Natural killer cell (primary cell): ENCODE measurements around the gene ERLEC1. TPM values are rescaled to one million over a fixed set of nuclear protein-coding genes. Genes with fewer than 3 reads are reported as not detected.
"Not testable (repeated sequence)": the region's sequence is repeated elsewhere in the genome, so short reads cannot be mapped to it uniquely, and the experiment has no call there.

Source experiments
- ATAC-seq, 3 donors: fragments of 150-1000 bp in 2 of 3; fragments of 200-7000 bp in 1 of 3; cut with Tn5 transposase; 1 replicate in 1 of 3; 2 replicates in 2 of 3; pipeline ENCODE4 v1.10.0; 2021; ENCODE audit warnings: mild to moderate bottlenecking in 2 of 3, moderate library complexity in 2 of 3
- DNase-seq, 2 donors: peaks; one replicate each; pipeline versions ENCODE4 v3.0.0 to v3.0.0-alpha.2; 2013 to 2021; ENCODE audit warnings: mixed read lengths in 1 of 2
- H3K27ac ChIP-seq: one replicate; pipeline ENCODE4 v1.5.1; 2013; ENCODE audit warnings: mild to moderate bottlenecking, low read length
- H3K27me3 ChIP-seq: one replicate; pipeline ENCODE4 v1.6.1; 2013; ENCODE audit warnings: low read length; ENCODE audit not compliant: control insufficient read depth, insufficient read depth
- H3K36me3 ChIP-seq: one replicate; pipeline ENCODE4 v1.6.1; 2013; ENCODE audit warnings: low read length; ENCODE audit not compliant: control insufficient read depth, insufficient read depth
- H3K4me1 ChIP-seq: one replicate; pipeline ENCODE4 v1.6.1; 2013; ENCODE audit warnings: low read length; ENCODE audit not compliant: control insufficient read depth, insufficient read depth
- H3K4me3 ChIP-seq: one replicate; pipeline ENCODE4 v1.5.1; 2013; ENCODE audit warnings: low read length
- H3K9me3 ChIP-seq: one replicate; pipeline ENCODE4 v1.6.1; 2013; ENCODE audit warnings: low read length; ENCODE audit not compliant: control insufficient read depth, insufficient read depth
- H3K27ac Mint-ChIP-seq, 2 donors: one replicate each; pipeline ENCODE4 v1.8.0; 2022; ENCODE audit warnings: mild to moderate bottlenecking in 2 of 2, mixed read lengths in 2 of 2, moderate library complexity in 1 of 2
- H3K27me3 Mint-ChIP-seq, 2 donors: one replicate each; pipeline ENCODE4 v1.8.0; 2022; ENCODE audit warnings: low read depth in 2 of 2, mixed read lengths in 2 of 2
- H3K36me3 Mint-ChIP-seq: one replicate; pipeline ENCODE4 v1.8.0; 2022; ENCODE audit warnings: mixed read lengths
- H3K4me1 Mint-ChIP-seq, 2 donors: one replicate each; pipeline ENCODE4 v1.8.0; 2022; ENCODE audit warnings: mixed read lengths in 2 of 2
- H3K4me3 Mint-ChIP-seq: one replicate; pipeline ENCODE4 v1.8.0; 2022; ENCODE audit warnings: mild to moderate bottlenecking, moderate library complexity, mixed read lengths
- H3K9me3 Mint-ChIP-seq, 2 donors: one replicate each; pipeline ENCODE4 v1.8.0; 2022; ENCODE audit warnings: mixed read lengths in 2 of 2
- CTCF ChIP-seq: fragments of 200-600 bp; IDR thresholded peaks from one replicate; pipeline ENCODE4 v1.8.0; 2022; ENCODE audit warnings: antibody characterized with exemption
- WGBS: methylation state at CpG from one replicate; pipeline ENCODE4 v1.1.7; 2013; ENCODE audit warnings: missing lambda C conversion rate; ENCODE audit not compliant: insufficient coverage; 5-methylcytosine and 5-hydroxymethylcytosine counted together
- intact Hi-C: fragments of 100-400 bp; cut with micrococcal nuclease; formaldehyde crosslinking; loops from one replicate; pipeline ENCODE4 v1.14.2; 2022
- total RNA-seq, 4 donors: library from RNA; stranded (reverse); fragments of 120-200 nt in 1 of 4; gene quantifications; one replicate each; pipeline versions ENCODE4 v1.2.3 to v1.2.4, GENCODE V29; 2013 to 2022

Gene ERLEC1
- total RNA-seq, 3 donors from 2014 or later (not counting 1 experiment from before 2014, with no cell fraction given) = 19.7 to 27.1 (median 21.7) TPM

- Histone ChIP-seq H3K36me3 (peaks cover 5% of the 10 kb centered on the region), H3K4me3 (no peak overlapping the region), H3K27ac (no peak overlapping the region), H3K9me3 (no peaks in the 10 kb centered on the region), H3K27me3 (no peaks in the 10 kb centered on the region), H3K4me1 (no peaks in the 10 kb centered on the region)
- WGBS = 98% methylated on average over 15 of the region's 15 CpGs
- TF ChIP-seq CTCF = no peak
- Mint-ChIP-seq H3K27me3 (no peaks in the 10 kb centered on the region), H3K4me3 (no peak overlapping the region), H3K36me3 (no peaks in the 10 kb centered on the region), H3K27ac (no peak overlapping the region), H3K4me1 (no peaks in the 10 kb centered on the region), H3K9me3 (no peaks in the 10 kb centered on the region)
- no peak for DNase-seq
- ATAC-seq = no peak
- intact Hi-C loops = no loop called here
These were observed 30.2 kb upstream of the ERLEC1 start for GRCh38 chr2:53756644-53757043.

GRCh38 chr2:53757206-53757605 lies 29.6 kb upstream of the ERLEC1 start:
- H3K4me3 Mint-ChIP-seq, H3K27ac ChIP-seq, intact Hi-C loops, H3K27ac Mint-ChIP-seq, ATAC-seq, H3K36me3 ChIP-seq, H3K36me3 Mint-ChIP-seq, H3K4me3 ChIP-seq, H3K27me3 Mint-ChIP-seq, H3K27me3 ChIP-seq, DNase-seq, H3K4me1 ChIP-seq, H3K9me3 Mint-ChIP-seq, H3K9me3 ChIP-seq, H3K4me1 Mint-ChIP-seq: not testable (repeated sequence)
- 99% methylated on average over 14 of the region's 14 CpGs for WGBS

- peaks cover 7% of the 10 kb centered on the region for H3K36me3 ChIP-seq
- H3K4me1 Mint-ChIP-seq = peaks cover 17 to 21% of the 10 kb centered on the region in 2 donors
- no peak overlapping the region for H3K4me3 ChIP-seq
- H3K4me3 Mint-ChIP-seq = no peak overlapping the region
- no peaks in the 10 kb centered on the region for H3K36me3 Mint-ChIP-seq
- intact Hi-C loops = no loop called here
- DNase-seq (no peak), ATAC-seq (no peak)
- no peak overlapping the region for H3K27ac Mint-ChIP-seq
- H3K4me1 ChIP-seq = peaks cover 4% of the 10 kb centered on the region
- no peaks in the 10 kb centered on the region for H3K27me3 ChIP-seq
- TF ChIP-seq CTCF = no peak
- no peaks in the 10 kb centered on the region for H3K9me3 ChIP-seq
- no peaks in the 10 kb centered on the region for H3K27me3 Mint-ChIP-seq
- H3K27ac ChIP-seq = no peak overlapping the region
- H3K9me3 Mint-ChIP-seq = no peaks in the 10 kb centered on the region
- 100% methylated on average over 1 of the region's 1 CpG for WGBS
These were observed 21.1 kb upstream of the ERLEC1 start for GRCh38 chr2:53765767-53766166.

- Histone ChIP-seq H3K27ac (peak within 1 kb of the TSS; percentile 82), H3K4me3 (peak within 1 kb of the TSS; percentile 87), H3K4me1 (peaks cover 4% of the 10 kb centered on the region), H3K27me3 (no peaks in the 10 kb centered on the region), H3K9me3 (no peaks in the 10 kb centered on the region), H3K36me3 (peaks cover 4% of the 10 kb centered on the region)
- Mint-ChIP-seq H3K27me3 (no peaks in the 10 kb centered on the region), H3K36me3 (no peaks in the 10 kb centered on the region), H3K4me3 (peak within 1 kb of the TSS; percentile 93), H3K27ac (peak within 1 kb of the TSS; percentile 90 to 93), H3K9me3 (no peaks in the 10 kb centered on the region), H3K4me1 (peaks cover 17 to 21% of the 10 kb centered on the region in 2 donors)
- ATAC-seq (peak; percentile 91 to 94 (median 93)), DNase-seq (peak; percentile 81 to 91)
- peak; percentile 22 for TF ChIP-seq CTCF
- WGBS = under 1% methylated on average over 43 of the region's 46 CpGs
- intact Hi-C loops = loop anchor here (1.0 kb wide), 1 partner anchor 20 kb away; the partner anchor contains the start of gene ERLEC1
These were observed 19.2 kb upstream of the ERLEC1 start, which contains the start of gene CHAC2 for GRCh38 chr2:53767405-53768241. CHAC2 (plus strand) TSS chr2:53767804; CDS start chr2:53767887, 83 bp downstream.
